K562 (cell line): Measurements from ENCODE around the gene LAMC1. TPM values are rescaled to one million over a fixed set of nuclear protein-coding genes. Genes with fewer than 3 reads are reported as not detected.

Experiments
- ATAC-seq: fragments of 200-7000 bp; cut with Tn5 transposase; 3 replicates; pipeline ENCODE4 v1.9.1; 2020; ENCODE audit warnings: moderate library complexity
- BruUV-seq: library from RNA; stranded (reverse); fragments of 400-500 nt; replicated peaks from 2 replicates; lab custom pipeline; 2021; lab: Mats Ljungman, UMichigan
- CTCF ChIA-PET: fragments of 300-600 bp; formaldehyde crosslinking; extraction: SDS; loops from one replicate; lab custom pipeline; 2021; ENCODE audit warnings: low intra/inter-chr PET ratio; lab: Yijun Ruan, JAX
- POLR2A ChIA-PET: fragments of 300-600, 350-650 bp; sonication (Branson Sonifier 250); formaldehyde crosslinking; extraction: SDS; loops from one replicate; lab custom pipeline; 2021; ENCODE audit warnings: antibody characterized with exemption, inconsistent platforms; lab: Yijun Ruan, JAX
- DNase-seq, 4 experiments: peaks; one replicate each; pipeline versions ENCODE4 v3.0.0 to v3.0.0-alpha.2; 2011 to 2018; ENCODE audit warnings: low spot score in 3 of 4, mixed read lengths in 3 of 4; ENCODE audit errors: extremely low read depth in 1 of 4
- FAIRE-seq: peaks from 2 replicates; lab custom pipeline; 2011; peaks lifted over from hg19 to GRCh38; lab: Jason Lieb, UNC
- H2AFZ ChIP-seq: 2 replicates; pipeline ENCODE4 v1.6.0; 2011; ENCODE audit warnings: low read depth, low read length, control low read depth, inconsistent platforms
- H3K27ac ChIP-seq: fragments of 200-600 bp; 3 replicates; pipeline ENCODE4 v1.8.0; 2011; ENCODE audit warnings: low read depth, mild to moderate bottlenecking, control low read depth, inconsistent platforms, low read length, moderate library complexity, mixed read lengths; ENCODE audit errors: extremely low read depth
- H3K27me3 ChIP-seq, 2 experiments: fragments of 300-600 bp in 1 of 2; 2 replicates in 1 of 2; 3 replicates in 1 of 2; pipeline versions ENCODE4 v1.6.0 to v1.8.0; 2011; ENCODE audit warnings: inconsistent platforms in 2 of 2, low read length in 2 of 2, mild to moderate bottlenecking in 1 of 2, mixed read lengths in 1 of 2, moderate library complexity in 1 of 2; ENCODE audit not compliant: control insufficient read depth in 2 of 2, insufficient read depth in 2 of 2
- H3K36me3 ChIP-seq: fragments of 300-600 bp; 3 replicates; pipeline ENCODE4 v1.8.0; 2011; ENCODE audit warnings: mild to moderate bottlenecking, low read length, inconsistent platforms; ENCODE audit not compliant: control insufficient read depth, insufficient read depth
- H3K4me1 ChIP-seq, 2 experiments: fragments of 200-600 bp in 1 of 2; replicated peaks in 1 of 2; 2 replicates in 1 of 2; 3 replicates in 1 of 2; pipeline versions ENCODE4 v1.5.1 to v1.8.0; 2011; ENCODE audit warnings: inconsistent platforms in 2 of 2, low read length in 2 of 2, mild to moderate bottlenecking in 1 of 2, mixed read lengths in 1 of 2, moderate library complexity in 1 of 2; ENCODE audit not compliant: control insufficient read depth in 2 of 2, insufficient read depth in 2 of 2
- H3K4me2 ChIP-seq: 2 replicates; pipeline ENCODE4 v1.6.1; 2011; ENCODE audit warnings: low read length, control low read depth, inconsistent platforms, mixed read lengths; ENCODE audit not compliant: insufficient read depth
- H3K4me3 ChIP-seq: fragments of 200-600 bp; sonication (generic), shearing (Covaris generic); 2 replicates; pipeline ENCODE4 v1.5.1; 2016; ENCODE audit warnings: control low read depth, inconsistent platforms
- H3K79me2 ChIP-seq: fragments of 200-600 bp; 3 replicates; pipeline ENCODE4 v1.8.0; 2011; ENCODE audit warnings: low read length, inconsistent platforms; ENCODE audit not compliant: control insufficient read depth, insufficient read depth
- H3K9ac ChIP-seq, 2 experiments: 2 replicates each; pipeline versions ENCODE4 v1.6.0 to v1.6.1; 2011; ENCODE audit warnings: low read depth in 2 of 2, low read length in 2 of 2, control low read depth in 1 of 2, inconsistent platforms in 1 of 2, mild to moderate bottlenecking in 1 of 2, mixed read lengths in 1 of 2; ENCODE audit not compliant: insufficient read depth in 1 of 2
- H3K9me1 ChIP-seq: one replicate; pipeline ENCODE4 v1.6.0; 2011; ENCODE audit warnings: inconsistent platforms, mild to moderate bottlenecking, low read length, moderate library complexity; ENCODE audit not compliant: control insufficient read depth, insufficient read depth
- H3K9me3 ChIP-seq: replicated peaks from 2 replicates; pipeline ENCODE4 v1.5.1; 2011; ENCODE audit warnings: low read depth, low read length, inconsistent platforms; ENCODE audit not compliant: control insufficient read depth, insufficient read depth
- H4K20me1 ChIP-seq: replicated peaks from 2 replicates; pipeline ENCODE4 v1.6.1; 2011; ENCODE audit warnings: low read length, inconsistent platforms, mixed read lengths; ENCODE audit not compliant: control insufficient read depth, insufficient read depth
- FOXM1 ChIP-seq, 2 experiments: fragments of 450-650 bp in 1 of 2; sonication (generic) in 1 of 2; formaldehyde crosslinking in 1 of 2; IDR thresholded peaks; 2 replicates each; pipeline versions ENCODE4 v1.6.1 to v1.9.0; 2017 to 2022; ENCODE audit warnings: low read depth in 2 of 2, mild to moderate bottlenecking in 2 of 2, missing genetic modification reagents in 1 of 2, moderate library complexity in 1 of 2
- GATAD2B ChIP-seq: fragments of 450-650 bp; IDR thresholded peaks from 2 replicates; pipeline ENCODE4 v1.6.1; 2017; ENCODE audit warnings: mild to moderate bottlenecking, borderline replicate concordance
- LARP7 ChIP-seq: fragments of 450-650 bp; IDR thresholded peaks from 2 replicates; pipeline ENCODE4 v1.6.1; 2016
- PHF21A ChIP-seq: fragments of 450-650 bp; IDR thresholded peaks from 2 replicates; pipeline ENCODE4 v1.6.1; 2017; ENCODE audit warnings: low read depth, borderline replicate concordance
- ZBTB8A ChIP-seq: fragments of 450-650 bp; IDR thresholded peaks from 2 replicates; pipeline ENCODE4 v1.6.1; 2018; ENCODE audit warnings: mild to moderate bottlenecking, moderate library complexity; ENCODE audit not compliant: partially characterized antibody
- ZFP1 ChIP-seq: fragments of 450-650 bp; formaldehyde crosslinking; IDR thresholded peaks from 2 replicates; pipeline ENCODE4 v1.4.0; 2020; ENCODE audit warnings: mild to moderate bottlenecking, mixed read lengths
- ZNF316 ChIP-seq: fragments of 450-650 bp; IDR thresholded peaks from 2 replicates; pipeline ENCODE4 v1.6.1; 2016
- WGBS: fragments of 100-300 bp; shearing (Covaris generic); methylation state at CpG from one replicate; pipeline ENCODE4 v1.1.6; 2016; ENCODE audit warnings: low coverage, mixed read lengths; ENCODE audit not compliant: insufficient coverage; ENCODE audit errors: missing lambda C conversion rate; 5-methylcytosine and 5-hydroxymethylcytosine counted together
- in situ Hi-C: fragments of 300-500 bp; cut with MboI; formaldehyde crosslinking; loops from 4 replicates; pipeline ENCODE4 v1.15.0; 2018; ENCODE audit warnings: inconsistent platforms, mixed read lengths
- intact Hi-C: fragments of 100-400 bp; cut with micrococcal nuclease; formaldehyde crosslinking; loops from 2 replicates; pipeline ENCODE4 v1.14.2; 2022
- polyA plus RNA-seq, 8 experiments: library from polyadenylated mRNA; depleted of rRNA in 4 of 8; stranded (reverse) in 5 of 8; unstranded in 3 of 8; fragments of >200 nt; fragmentation: Nextera tagmentation in 2 of 8; fragmentation: Illumina TruSeq in 1 of 8; extraction: Ambion mirVana in 2 of 8; extraction: Trizol in 1 of 8; gene quantifications; 2 replicates each; pipeline versions ENCODE4 v1.2.1 to v1.2.3, GENCODE V29; 2011 to 2014; ENCODE audit warnings: inconsistent platforms in 1 of 8, missing spikeins in 1 of 8
- total RNA-seq, 7 experiments: library from RNA; depleted of rRNA in 6 of 7; stranded (reverse); fragments of >200 nt in 6 of 7; fragmentation: Illumina TruSeq in 2 of 7; extraction: Trizol in 2 of 7; gene quantifications; 2 replicates each; pipeline versions ENCODE4 v1.2.1 to v1.2.3, GENCODE V29; 2011 to 2021; ENCODE audit warnings: low replicate concordance in 1 of 7
- TF ChIP-seq, protein P1 (sequence below): sonication (generic); formaldehyde crosslinking; IDR thresholded peaks from 2 replicates; pipeline ENCODE4 v1.8.0; 2022; ENCODE audit warnings: missing genetic modification reagents, mild to moderate bottlenecking, moderate library complexity, borderline replicate concordance

Gene LAMC1
- total and polyA plus RNA-seq, 9 of the 15 experiments (the other 6 are each of a cell fraction or from before 2014, with no cell fraction given) = 0.07 to 0.71 (median 0.13) TPM; not detected in 2

DNA sequence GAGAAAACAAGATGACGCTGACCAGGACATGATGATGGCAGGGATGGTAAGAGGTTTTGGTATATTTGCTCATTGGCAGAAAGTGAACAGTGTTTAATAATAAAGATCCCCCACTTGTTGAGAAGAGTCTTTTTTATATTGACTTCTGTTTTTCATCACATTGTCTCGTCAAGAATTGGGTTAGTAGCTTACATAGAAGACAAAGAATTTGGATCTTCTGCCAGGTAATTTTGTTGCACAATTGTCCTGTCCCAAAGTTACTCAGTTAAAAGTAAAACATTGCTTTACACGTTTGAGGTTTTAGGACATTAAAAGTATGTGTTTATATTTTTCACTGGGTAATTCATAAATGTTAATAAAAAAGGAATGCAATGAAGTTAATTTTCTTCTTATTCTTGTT lies 114.6 kb downstream of the LAMC1 start:
- 0% methylated on average over 3 of the region's 3 CpGs for WGBS
- no peak overlapping the region for H3K4me2 ChIP-seq
- no peaks in the 10 kb centered on the region for H3K4me1 ChIP-seq
- no peak overlapping the region for H3K27ac ChIP-seq
- no peak overlapping the region for H3K9ac ChIP-seq
- no peaks in the 10 kb centered on the region for H3K9me1 ChIP-seq
- no peak overlapping the region for H3K4me3 ChIP-seq
- no peaks in the 10 kb centered on the region for H4K20me1 ChIP-seq
- DNase-seq = no peak
- in situ Hi-C loops = no loop called here
- peaks cover 10 to 18% of the 10 kb centered on the region in 2 experiments; a peak in 4 of 5 replicates for H3K27me3 ChIP-seq
- H3K9me3 ChIP-seq = no peaks in the 10 kb centered on the region
- POLR2A ChIA-PET = no interaction called here
- intact Hi-C loops = no loop called here
- no peaks in the 10 kb centered on the region for H3K36me3 ChIP-seq
- H3K79me2 ChIP-seq = no peaks in the 10 kb centered on the region
- no peak for ATAC-seq
- CTCF ChIA-PET = no interaction called here
- TF ChIP-seq, protein P1, sequence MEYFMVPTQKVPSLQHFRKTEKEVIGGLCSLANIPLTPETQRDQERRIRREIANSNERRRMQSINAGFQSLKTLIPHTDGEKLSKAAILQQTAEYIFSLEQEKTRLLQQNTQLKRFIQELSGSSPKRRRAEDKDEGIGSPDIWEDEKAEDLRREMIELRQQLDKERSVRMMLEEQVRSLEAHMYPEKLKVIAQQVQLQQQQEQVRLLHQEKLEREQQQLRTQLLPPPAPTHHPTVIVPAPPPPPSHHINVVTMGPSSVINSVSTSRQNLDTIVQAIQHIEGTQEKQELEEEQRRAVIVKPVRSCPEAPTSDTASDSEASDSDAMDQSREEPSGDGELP = no peak
- no peak for TF ChIP-seq ZFP1
- no peak for TF ChIP-seq PHF21A
- no peak for TF ChIP-seq FOXM1 (IDR thresholded peaks at IDR 0.05; ENCODE audit: low read depth)
- TF ChIP-seq FOXM1 (CRISPR knock-in tag; IDR thresholded peaks at IDR 0.05; ENCODE audit: low read depth) = no peak
- no peak for TF ChIP-seq GATAD2B
- TF ChIP-seq ZBTB8A = no peak
- TF ChIP-seq LARP7 = no peak
- TF ChIP-seq ZNF316 = no peak
- TF ChIP-seq, all 486 proteins: peak for 0
- no peak for FAIRE-seq
- BruUV-seq = no TSS peak
- H2AFZ ChIP-seq = no peak overlapping the region
